HepG2 (cell line): Measurements from ENCODE around the gene SCAPER. TPM values are rescaled to one million over a fixed set of nuclear protein-coding genes. Genes with fewer than 3 reads are reported as not detected.

ENCODE experiments used
- ATAC-seq: fragments of 200-7000 bp; cut with Tn5 transposase; 3 replicates; pipeline ENCODE4 v1.9.1; 2020; ENCODE audit warnings: mild to moderate bottlenecking, moderate library complexity
- BruUV-seq: library from RNA; stranded (reverse); fragments of 400-500 nt; replicated peaks from 2 replicates; lab custom pipeline; 2021; lab: Mats Ljungman, UMichigan
- CTCF ChIA-PET: fragments of 300-600 bp; formaldehyde crosslinking; extraction: SDS; loops from one replicate; lab custom pipeline; 2021; ENCODE audit warnings: low total read pairs, inconsistent platforms, low intra/inter-chr PET ratio; lab: Yijun Ruan, JAX
- POLR2A ChIA-PET: fragments of 350-600 bp; sonication (Branson Sonifier 250); formaldehyde crosslinking; loops from one replicate; lab custom pipeline; 2020; ENCODE audit warnings: antibody characterized with exemption, inconsistent platforms; lab: Yijun Ruan, JAX
- DNase-seq: peaks from one replicate; pipeline ENCODE4 v3.0.0-alpha.2; 2015; ENCODE audit warnings: low spot score
- FAIRE-seq: peaks from 3 replicates; lab custom pipeline; 2011; peaks lifted over from hg19 to GRCh38; lab: Jason Lieb, UNC
- H2AFZ ChIP-seq: one replicate; pipeline ENCODE4 v1.6.1; 2011; ENCODE audit warnings: low read length, inconsistent platforms
- H3K27ac ChIP-seq: fragments of 300-600 bp; 3 replicates; pipeline ENCODE4 v1.8.0; 2011; ENCODE audit warnings: mixed run types, mild to moderate bottlenecking, mixed read lengths, low read length, inconsistent platforms; ENCODE audit not compliant: insufficient read depth; ENCODE audit errors: extremely low read length
- H3K27me3 ChIP-seq, 2 experiments: fragments of 200-600 bp in 1 of 2; 2 replicates in 1 of 2; 3 replicates in 1 of 2; pipeline versions ENCODE4 v1.6.0 to v1.8.0; 2011; ENCODE audit warnings: low read length in 2 of 2, mild to moderate bottlenecking in 2 of 2, moderate library complexity in 2 of 2, inconsistent platforms in 1 of 2; ENCODE audit not compliant: insufficient read depth in 2 of 2, control insufficient read depth in 1 of 2
- H3K36me3 ChIP-seq, 2 experiments: fragments of 200-600 bp in 1 of 2; replicated peaks in 1 of 2; 2 replicates in 1 of 2; 3 replicates in 1 of 2; pipeline versions ENCODE4 v1.5.1 to v1.8.0; 2011; ENCODE audit warnings: low read length in 2 of 2, inconsistent platforms in 1 of 2; ENCODE audit not compliant: insufficient read depth in 2 of 2, control insufficient read depth in 1 of 2
- H3K4me1 ChIP-seq: 2 replicates; pipeline ENCODE4 v1.5.1; 2012; ENCODE audit warnings: low read length, inconsistent platforms; ENCODE audit not compliant: insufficient read depth
- H3K4me2 ChIP-seq: 2 replicates; pipeline ENCODE4 v1.6.0; 2011; ENCODE audit warnings: low read depth, low read length, inconsistent platforms
- H3K4me3 ChIP-seq, 3 experiments: fragments of 200-600 bp in 1 of 3; sonication (generic), shearing (Covaris generic) in 1 of 3; replicated peaks in 1 of 3; 2 replicates each; pipeline ENCODE4 v1.5.1; 2011 to 2016; ENCODE audit warnings: low read length in 3 of 3, inconsistent platforms in 2 of 3, low read depth in 2 of 3, mild to moderate bottlenecking in 2 of 3, control low read depth in 1 of 3, mixed read lengths in 1 of 3; ENCODE audit not compliant: insufficient read depth in 1 of 3
- H3K79me2 ChIP-seq: one replicate; pipeline ENCODE4 v1.6.1; 2011; ENCODE audit warnings: low read length, inconsistent platforms; ENCODE audit not compliant: insufficient read depth
- H3K9ac ChIP-seq: 2 replicates; pipeline ENCODE4 v1.6.0; 2011; ENCODE audit warnings: mild to moderate bottlenecking, low read depth, low read length, inconsistent platforms; ENCODE audit not compliant: insufficient read depth
- H3K9me3 ChIP-seq: 2 replicates; pipeline ENCODE4 v1.5.1; 2012; ENCODE audit warnings: mild to moderate bottlenecking, low read length
- H4K20me1 ChIP-seq: 2 replicates; pipeline ENCODE4 v1.6.0; 2011; ENCODE audit warnings: inconsistent platforms, mild to moderate bottlenecking, low read length, moderate library complexity; ENCODE audit not compliant: insufficient read depth
- ATF1 ChIP-seq: IDR thresholded peaks from 2 replicates; pipeline ENCODE4 v1.6.1; 2016; ENCODE audit warnings: mild to moderate bottlenecking, control low read depth
- DR1 ChIP-seq: sonication (generic); formaldehyde crosslinking; IDR thresholded peaks from 2 replicates; pipeline ENCODE4 v1.8.0; 2021; ENCODE audit warnings: mild to moderate bottlenecking, missing genetic modification reagents, inconsistent platforms
- ERF ChIP-seq: IDR thresholded peaks from 2 replicates; pipeline ENCODE4 v1.6.1; 2018; ENCODE audit warnings: missing biosample characterization, missing genetic modification reagents
- GPN1 ChIP-seq: sonication (generic); formaldehyde crosslinking; IDR thresholded peaks from 2 replicates; pipeline ENCODE4 v1.5.1; 2020; ENCODE audit warnings: missing genetic modification reagents, borderline replicate concordance
- JDP2 ChIP-seq: sonication (generic); formaldehyde crosslinking; IDR thresholded peaks from 2 replicates; pipeline ENCODE4 v1.8.1; 2022; ENCODE audit warnings: missing genetic modification reagents, borderline replicate concordance
- KLF15 ChIP-seq: sonication (generic); formaldehyde crosslinking; IDR thresholded peaks from 2 replicates; pipeline ENCODE4 v1.8.1; 2023; ENCODE audit warnings: borderline replicate concordance, mild to moderate bottlenecking, inconsistent platforms, missing genetic modification reagents, mixed read lengths
- PAX8 ChIP-seq: sonication (generic); formaldehyde crosslinking; IDR thresholded peaks from 2 replicates; pipeline ENCODE4 v1.8.0; 2022; ENCODE audit warnings: mild to moderate bottlenecking, missing genetic modification reagents, borderline replicate concordance
- PCBP1 ChIP-seq: fragments of 200-400 bp; formaldehyde crosslinking; IDR thresholded peaks from 2 replicates; pipeline ENCODE4 v1.6.1; 2017; ENCODE audit warnings: mild to moderate bottlenecking, low read depth, low read length, borderline replicate concordance
- PTBP1 ChIP-seq: fragments of 200-400 bp; formaldehyde crosslinking; IDR thresholded peaks from 2 replicates; pipeline ENCODE4 v1.6.1; 2018; ENCODE audit warnings: low read length, low read depth; ENCODE audit not compliant: poor library complexity, severe bottlenecking
- RXRB ChIP-seq: IDR thresholded peaks from 2 replicates; pipeline ENCODE4 v1.6.1; 2016; ENCODE audit warnings: borderline replicate concordance, missing genetic modification reagents, missing compliant biosample characterization
- ZNF337 ChIP-seq: sonication (generic); formaldehyde crosslinking; IDR thresholded peaks from 2 replicates; pipeline ENCODE4 v1.5.1; 2020; ENCODE audit warnings: missing genetic modification reagents, low read depth, mild to moderate bottlenecking, borderline replicate concordance
- ZNF549 ChIP-seq: sonication (generic); formaldehyde crosslinking; IDR thresholded peaks from 2 replicates; pipeline ENCODE4 v1.5.0; 2020; ENCODE audit warnings: missing genetic modification reagents
- ZNF598 ChIP-seq: sonication (generic); formaldehyde crosslinking; IDR thresholded peaks from 2 replicates; pipeline ENCODE4 v1.5.1; 2020; ENCODE audit warnings: mild to moderate bottlenecking, missing genetic modification reagents, borderline replicate concordance
- ZSCAN22 ChIP-seq: sonication (generic); formaldehyde crosslinking; IDR thresholded peaks from 2 replicates; pipeline ENCODE4 v1.4.0; 2020; ENCODE audit warnings: mild to moderate bottlenecking, missing genetic modification reagents
- WGBS: methylation state at CpG from one replicate; pipeline ENCODE4 v1.1.6; 2017; ENCODE audit warnings: low lambda C conversion rate; 5-methylcytosine and 5-hydroxymethylcytosine counted together
- in situ Hi-C: cut with HindIII; loops from 2 replicates; pipeline ENCODE4 v1.10.0; 2017; ENCODE audit warnings: low pct_unique_long_range_greater_than_20kb; ENCODE audit not compliant: extremely low pct_ligation_motif_present
- intact Hi-C: fragments of 100-400 bp; cut with micrococcal nuclease; formaldehyde crosslinking; loops from one replicate; pipeline ENCODE4 v1.10.0; 2022; ENCODE audit not compliant: unreplicated experiment
- polyA plus RNA-seq, 8 experiments: library from polyadenylated mRNA; depleted of rRNA in 3 of 8; stranded (reverse) in 7 of 8; unstranded in 1 of 8; fragments of >200 nt; fragmentation: Illumina TruSeq in 4 of 8; extraction: Trizol in 4 of 8; gene quantifications; 2 replicates each; pipeline versions ENCODE4 v1.2.1 to v1.2.3, GENCODE V29; 2011 to 2016; ENCODE audit warnings: low read depth in 4 of 8, missing spikeins in 1 of 8, mixed read lengths in 1 of 8; ENCODE audit not compliant: insufficient read depth in 1 of 8
- total RNA-seq, 5 experiments: library from RNA; depleted of rRNA; stranded (reverse); fragments of >200 nt; fragmentation: Illumina TruSeq; extraction: Trizol; gene quantifications; 2 replicates each; pipeline ENCODE4 v1.2.3, GENCODE V29; 2016; ENCODE audit warnings: low read depth in 1 of 5
- TF ChIP-seq, protein P1 (sequence below): sonication (generic); formaldehyde crosslinking; IDR thresholded peaks from 2 replicates; pipeline ENCODE4 v1.4.0; 2020; ENCODE audit warnings: mild to moderate bottlenecking, missing genetic modification reagents
- TF ChIP-seq, protein P2 (sequence below): sonication (generic); formaldehyde crosslinking; IDR thresholded peaks from 2 replicates; pipeline ENCODE4 v1.8.1; 2023; ENCODE audit warnings: mild to moderate bottlenecking, missing genetic modification reagents, borderline replicate concordance
- TF ChIP-seq, protein P3 (sequence below): sonication (generic); formaldehyde crosslinking; IDR thresholded peaks from 2 replicates; pipeline ENCODE4 v1.4.0; 2020; ENCODE audit warnings: missing genetic modification reagents

The SCAPER gene
- total and polyA plus RNA-seq, 2 of the 13 experiments (the other 11 are each of a cell fraction or from before 2014, with no cell fraction given), result 4.3 to 10.5 TPM

DNA sequence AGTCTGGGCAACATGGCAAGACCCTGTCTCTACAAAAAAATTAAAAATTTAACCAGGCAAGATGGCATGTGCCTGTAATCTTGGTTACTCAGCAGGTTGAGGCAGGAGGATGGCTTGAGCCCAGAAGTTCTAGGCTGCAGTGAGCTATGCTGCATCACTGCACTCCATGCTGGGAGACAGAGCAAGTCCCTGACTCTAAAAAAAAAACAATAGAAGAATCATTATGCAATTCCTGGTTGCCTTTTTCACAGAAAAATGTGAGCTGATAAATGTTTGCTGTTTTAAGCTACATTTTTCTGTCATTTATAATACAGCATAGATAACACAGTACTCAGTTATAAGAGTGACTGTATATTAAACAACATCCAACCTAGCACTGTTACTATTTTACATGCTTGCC lies 148.8 kb downstream of the SCAPER start:
- H3K36me3 ChIP-seq, result no peaks in the 10 kb centered on the region
- DNase-seq, result no peak
- H3K4me2 ChIP-seq, result no peak overlapping the region
- no peaks in the 10 kb centered on the region for H4K20me1 ChIP-seq
- H3K27me3 ChIP-seq, result no peaks in the 10 kb centered on the region
- intact Hi-C loops, result no loop called here
- no peaks in the 10 kb centered on the region for H3K4me1 ChIP-seq
- ChIA-PET POLR2A (no interaction called here), CTCF (no interaction called here)
- no peak for TF ChIP-seq ZNF549 (CRISPR knock-in tag)
- TF ChIP-seq ZNF337 (CRISPR knock-in tag), result no peak
- TF ChIP-seq ERF (CRISPR knock-in tag), result no peak
- TF ChIP-seq JDP2 (CRISPR knock-in tag), result no peak
- no peak for TF ChIP-seq KLF15
- no peak overlapping the region for H2AFZ ChIP-seq
- ATAC-seq, result no peak
- no peak overlapping the region for H3K9ac ChIP-seq
- H3K79me2 ChIP-seq, result no peaks in the 10 kb centered on the region
- H3K9me3 ChIP-seq, result no peaks in the 10 kb centered on the region
- no TSS peak for BruUV-seq
- no peak overlapping the region for H3K27ac ChIP-seq
- in situ Hi-C loops, result no loop called here
- FAIRE-seq, result no peak
- no peak overlapping the region for H3K4me3 ChIP-seq

DNA sequence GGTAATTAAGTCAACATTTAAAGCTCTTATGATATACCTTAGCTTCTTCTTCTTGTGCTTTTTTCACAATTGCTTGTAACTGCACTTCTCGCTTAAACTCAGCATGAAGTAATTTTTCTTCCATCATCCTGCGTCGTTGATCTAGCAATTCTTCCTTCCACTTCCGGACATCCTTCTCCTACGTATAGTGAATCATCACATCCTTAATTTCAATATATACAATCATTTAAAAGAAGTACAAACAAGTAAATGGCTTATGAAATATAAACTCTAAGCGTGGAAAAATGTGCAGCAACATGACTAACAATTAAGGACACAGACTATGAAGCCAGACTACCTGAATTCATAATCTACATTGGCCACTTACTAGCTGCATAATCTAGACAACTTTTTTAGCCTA lies 151.4 kb downstream of the SCAPER start:
- no peaks in the 10 kb centered on the region for H3K36me3 ChIP-seq
- H3K4me3 ChIP-seq, result no peak overlapping the region
- intact Hi-C loops (no loop called here), in situ Hi-C loops (no loop called here)
- POLR2A ChIA-PET, result no interaction called here
- ATAC-seq (no peak), FAIRE-seq (no peak), DNase-seq (no peak)
- H4K20me1 ChIP-seq, result no peaks in the 10 kb centered on the region
- no peaks in the 10 kb centered on the region for H3K27me3 ChIP-seq
- no peak overlapping the region for H2AFZ ChIP-seq
- H3K4me1 ChIP-seq, result no peaks in the 10 kb centered on the region
- CTCF ChIA-PET, result no interaction called here
- no peak overlapping the region for H3K27ac ChIP-seq
- H3K9me3 ChIP-seq, result no peaks in the 10 kb centered on the region
- no peak overlapping the region for H3K4me2 ChIP-seq
- no peak overlapping the region for H3K9ac ChIP-seq
- no peaks in the 10 kb centered on the region for H3K79me2 ChIP-seq
- no TSS peak for BruUV-seq
- WGBS, result 98% methylated on average over 6 of the region's 6 CpGs
- no peak for TF ChIP-seq PCBP1
- no peak for TF ChIP-seq GPN1 (CRISPR knock-in tag)
- TF ChIP-seq PAX8, result no peak
- TF ChIP-seq, protein P1, sequence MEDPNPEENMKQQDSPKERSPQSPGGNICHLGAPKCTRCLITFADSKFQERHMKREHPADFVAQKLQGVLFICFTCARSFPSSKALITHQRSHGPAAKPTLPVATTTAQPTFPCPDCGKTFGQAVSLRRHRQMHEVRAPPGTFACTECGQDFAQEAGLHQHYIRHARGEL, result no peak
- no peak for TF ChIP-seq DR1 (CRISPR knock-in tag)
- TF ChIP-seq, protein P2, sequence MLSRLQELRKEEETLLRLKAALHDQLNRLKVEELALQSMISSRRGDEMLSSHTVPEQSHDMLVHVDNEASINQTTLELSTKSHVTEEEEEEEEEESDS, result no peak
- TF ChIP-seq ZSCAN22 (CRISPR knock-in tag), result no peak
- TF ChIP-seq RXRB (CRISPR knock-in tag), result no peak
- TF ChIP-seq, protein P3, sequence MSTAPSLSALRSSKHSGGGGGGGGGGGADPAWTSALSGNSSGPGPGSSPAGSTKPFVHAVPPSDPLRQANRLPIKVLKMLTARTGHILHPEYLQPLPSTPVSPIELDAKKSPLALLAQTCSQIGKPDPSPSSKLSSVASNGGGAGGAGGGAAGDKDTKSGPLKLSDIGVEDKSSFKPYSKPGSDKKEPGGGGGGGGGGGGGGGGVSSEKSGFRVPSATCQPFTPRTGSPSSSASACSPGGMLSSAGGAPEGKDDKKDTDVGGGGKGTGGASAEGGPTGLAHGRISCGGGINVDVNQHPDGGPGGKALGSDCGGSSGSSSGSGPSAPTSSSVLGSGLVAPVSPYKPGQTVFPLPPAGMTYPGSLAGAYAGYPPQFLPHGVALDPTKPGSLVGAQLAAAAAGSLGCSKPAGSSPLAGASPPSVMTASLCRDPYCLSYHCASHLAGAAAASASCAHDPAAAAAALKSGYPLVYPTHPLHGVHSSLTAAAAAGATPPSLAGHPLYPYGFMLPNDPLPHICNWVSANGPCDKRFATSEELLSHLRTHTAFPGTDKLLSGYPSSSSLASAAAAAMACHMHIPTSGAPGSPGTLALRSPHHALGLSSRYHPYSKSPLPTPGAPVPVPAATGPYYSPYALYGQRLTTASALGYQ (CRISPR knock-in tag), result no peak
- no peak for TF ChIP-seq ATF1 (CRISPR knock-in tag)
- no peak for TF ChIP-seq PTBP1
- no peak for TF ChIP-seq ZNF598 (CRISPR knock-in tag)
